ENCODE measurements around the gene ANKRD49. TPM values are rescaled to one million over a fixed set of nuclear protein-coding genes. Genes with fewer than 3 reads are reported as not detected.

Gene ANKRD49
- total RNA-seq, 1 donor from 2014 or later: 8.1 TPM

- no peak overlapping the region for H3K27ac Mint-ChIP-seq (ENCODE audit: unreplicated experiment)
- H3K27me3 Mint-ChIP-seq (ENCODE audit: unreplicated experiment): peaks cover 8% of the 10 kb centered on the region
- no peak overlapping the region for H3K4me3 Mint-ChIP-seq (ENCODE audit: unreplicated experiment)
- H3K9me3 Mint-ChIP-seq (ENCODE audit: unreplicated experiment): no peaks in the 10 kb centered on the region
- peaks cover 18% of the 10 kb centered on the region for H3K4me1 Mint-ChIP-seq (ENCODE audit: unreplicated experiment)
- H3K36me3 Mint-ChIP-seq (ENCODE audit: low read depth, unreplicated experiment): no peaks in the 10 kb centered on the region
- DNase-seq (ENCODE audit: low spot score): no peak
- TF ChIP-seq, protein P1, sequence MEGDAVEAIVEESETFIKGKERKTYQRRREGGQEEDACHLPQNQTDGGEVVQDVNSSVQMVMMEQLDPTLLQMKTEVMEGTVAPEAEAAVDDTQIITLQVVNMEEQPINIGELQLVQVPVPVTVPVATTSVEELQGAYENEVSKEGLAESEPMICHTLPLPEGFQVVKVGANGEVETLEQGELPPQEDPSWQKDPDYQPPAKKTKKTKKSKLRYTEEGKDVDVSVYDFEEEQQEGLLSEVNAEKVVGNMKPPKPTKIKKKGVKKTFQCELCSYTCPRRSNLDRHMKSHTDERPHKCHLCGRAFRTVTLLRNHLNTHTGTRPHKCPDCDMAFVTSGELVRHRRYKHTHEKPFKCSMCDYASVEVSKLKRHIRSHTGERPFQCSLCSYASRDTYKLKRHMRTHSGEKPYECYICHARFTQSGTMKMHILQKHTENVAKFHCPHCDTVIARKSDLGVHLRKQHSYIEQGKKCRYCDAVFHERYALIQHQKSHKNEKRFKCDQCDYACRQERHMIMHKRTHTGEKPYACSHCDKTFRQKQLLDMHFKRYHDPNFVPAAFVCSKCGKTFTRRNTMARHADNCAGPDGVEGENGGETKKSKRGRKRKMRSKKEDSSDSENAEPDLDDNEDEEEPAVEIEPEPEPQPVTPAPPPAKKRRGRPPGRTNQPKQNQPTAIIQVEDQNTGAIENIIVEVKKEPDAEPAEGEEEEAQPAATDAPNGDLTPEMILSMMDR (IDR thresholded peaks at IDR 0.05; ENCODE audit: unreplicated experiment): no peak
Observed at GRCh38 chr11:94546886-94547285, 53.1 kb downstream of the ANKRD49 start.

- Mint-ChIP-seq H3K36me3 (ENCODE audit: low read depth, unreplicated experiment) (no peaks in the 10 kb centered on the region), H3K27me3 (ENCODE audit: unreplicated experiment) (peaks cover 3% of the 10 kb centered on the region), H3K9me3 (ENCODE audit: unreplicated experiment) (no peaks in the 10 kb centered on the region), H3K4me1 (ENCODE audit: unreplicated experiment) (peaks cover 15% of the 10 kb centered on the region), H3K4me3 (ENCODE audit: unreplicated experiment) (no peak overlapping the region), H3K27ac (ENCODE audit: unreplicated experiment) (no peak overlapping the region)
- DNase-seq (ENCODE audit: low spot score): no peak
- TF ChIP-seq, protein P1 (IDR thresholded peaks at IDR 0.05; ENCODE audit: unreplicated experiment): no peak
Observed at GRCh38 chr11:94549146-94549545, 55.4 kb downstream of the ANKRD49 start.

Small RNAs within 50 kb of the gene (microRNA-seq; reads per million reads assigned to microRNA genes)
- gene MIR548L (ENCODE audit: unreplicated experiment): 7.5 reads per million, percentile 55 among the genes with 10 or more reads in this experiment

Other genes with a start within 250 kb of the ANKRD49 start
- gene IZUMO1R, start 189.4 kb upstream of the ANKRD49 start, total RNA-seq (ENCODE audit: unreplicated experiment): not detected
- gene GPR83, start 92.6 kb upstream of the ANKRD49 start, total RNA-seq (ENCODE audit: unreplicated experiment): 0.31 TPM
- 17.1 TPM for gene MRE11, start 140 bp upstream of the ANKRD49 start, total RNA-seq (ENCODE audit: unreplicated experiment)
- gene C11orf97, start 18.5 kb downstream of the ANKRD49 start, total RNA-seq (ENCODE audit: unreplicated experiment): not detected
- 6.3 TPM for gene FUT4, start 49.9 kb downstream of the ANKRD49 start, total RNA-seq (ENCODE audit: unreplicated experiment)
- gene PIWIL4, start 73.4 kb downstream of the ANKRD49 start, total RNA-seq (ENCODE audit: unreplicated experiment): 0.54 TPM